Kidney epithelial cell (primary cell): ENCODE measurements around the gene RAB36. TPM values are rescaled to one million over a fixed set of nuclear protein-coding genes. Genes with fewer than 3 reads are reported as not detected.

ENCODE experiments used
- DNase-seq: peaks from one replicate; pipeline ENCODE4 v3.0.0-alpha.2; 2010; ENCODE audit warnings: low read depth
- H3K27me3 ChIP-seq: 2 replicates; pipeline ENCODE4 v1.6.0; 2011; ENCODE audit warnings: low read length; ENCODE audit not compliant: control insufficient read depth, insufficient read depth
- H3K36me3 ChIP-seq: 2 replicates; pipeline ENCODE4 v1.5.1; 2011; ENCODE audit warnings: low read length; ENCODE audit not compliant: control insufficient read depth, insufficient read depth
- H3K4me3 ChIP-seq: 2 replicates; pipeline ENCODE4 v1.5.1; 2011; ENCODE audit warnings: low read depth, mild to moderate bottlenecking, control low read depth, low read length
- total RNA-seq: library from RNA; depleted of rRNA; stranded (reverse); fragments of >200 nt; gene quantifications from 2 replicates; pipeline ENCODE4 v1.2.3, GENCODE V29; 2015
- TF ChIP-seq, protein P1 (sequence below): IDR thresholded peaks from 2 replicates; pipeline ENCODE4 v1.5.1; 2011; ENCODE audit warnings: mild to moderate bottlenecking, moderate library complexity, low read length, control low read depth, inconsistent platforms; ENCODE audit not compliant: insufficient read depth, poor library complexity, severe bottlenecking

RAB36 gene
- total RNA-seq, 1 donor from 2014 or later = 5.7 TPM

DNA sequence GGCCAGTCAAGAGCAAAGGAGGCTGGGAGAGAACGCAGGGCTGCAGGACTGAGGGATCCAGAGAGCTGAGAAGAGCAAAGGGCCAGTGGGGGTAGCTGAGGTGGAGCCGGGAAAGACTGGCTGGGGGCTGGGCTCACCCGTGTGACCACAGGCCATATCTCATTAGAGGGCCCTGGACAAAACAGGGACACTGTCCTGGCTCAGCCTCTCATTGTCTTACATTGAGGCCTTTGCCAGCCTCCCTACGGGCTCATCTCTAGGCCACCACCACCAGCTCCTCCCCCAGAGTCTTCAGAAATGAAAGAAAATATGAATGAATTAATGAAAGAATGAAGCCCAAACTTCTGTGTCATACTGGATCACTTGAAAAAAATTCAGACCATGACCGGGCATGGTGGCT is 9.2 kb downstream of the RAB36 start:
- Histone ChIP-seq H3K27me3 (no peaks in the 10 kb centered on the region), H3K36me3 (no peaks in the 10 kb centered on the region), H3K4me3 (no peak overlapping the region)
- no peak for DNase-seq
- TF ChIP-seq, protein P1, sequence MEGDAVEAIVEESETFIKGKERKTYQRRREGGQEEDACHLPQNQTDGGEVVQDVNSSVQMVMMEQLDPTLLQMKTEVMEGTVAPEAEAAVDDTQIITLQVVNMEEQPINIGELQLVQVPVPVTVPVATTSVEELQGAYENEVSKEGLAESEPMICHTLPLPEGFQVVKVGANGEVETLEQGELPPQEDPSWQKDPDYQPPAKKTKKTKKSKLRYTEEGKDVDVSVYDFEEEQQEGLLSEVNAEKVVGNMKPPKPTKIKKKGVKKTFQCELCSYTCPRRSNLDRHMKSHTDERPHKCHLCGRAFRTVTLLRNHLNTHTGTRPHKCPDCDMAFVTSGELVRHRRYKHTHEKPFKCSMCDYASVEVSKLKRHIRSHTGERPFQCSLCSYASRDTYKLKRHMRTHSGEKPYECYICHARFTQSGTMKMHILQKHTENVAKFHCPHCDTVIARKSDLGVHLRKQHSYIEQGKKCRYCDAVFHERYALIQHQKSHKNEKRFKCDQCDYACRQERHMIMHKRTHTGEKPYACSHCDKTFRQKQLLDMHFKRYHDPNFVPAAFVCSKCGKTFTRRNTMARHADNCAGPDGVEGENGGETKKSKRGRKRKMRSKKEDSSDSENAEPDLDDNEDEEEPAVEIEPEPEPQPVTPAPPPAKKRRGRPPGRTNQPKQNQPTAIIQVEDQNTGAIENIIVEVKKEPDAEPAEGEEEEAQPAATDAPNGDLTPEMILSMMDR = no peak

DNA sequence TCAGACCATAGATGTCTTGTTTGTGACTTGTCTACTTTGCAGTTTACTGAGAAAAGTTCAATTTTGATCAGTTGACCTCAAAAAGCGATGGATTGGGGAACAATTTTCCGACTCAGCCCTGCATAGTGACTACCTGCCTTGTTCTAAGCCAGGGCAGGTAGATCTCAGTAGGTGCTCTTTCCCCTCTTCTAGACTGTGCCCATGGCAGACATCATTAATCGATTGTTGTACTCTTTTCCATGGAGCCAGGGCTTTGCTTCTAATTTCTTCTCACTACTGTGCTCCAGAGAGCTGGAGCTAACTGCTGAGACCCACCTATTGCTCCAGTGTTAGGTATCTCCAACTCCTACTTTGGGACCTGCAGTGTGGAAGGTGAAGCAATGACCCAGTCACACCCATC is 9.9 kb downstream of the RAB36 start:
- H3K36me3 ChIP-seq = no peaks in the 10 kb centered on the region
- no peak for DNase-seq
- no peaks in the 10 kb centered on the region for H3K27me3 ChIP-seq
- TF ChIP-seq, protein P1 = no peak
- H3K4me3 ChIP-seq = no peak overlapping the region

DNA sequence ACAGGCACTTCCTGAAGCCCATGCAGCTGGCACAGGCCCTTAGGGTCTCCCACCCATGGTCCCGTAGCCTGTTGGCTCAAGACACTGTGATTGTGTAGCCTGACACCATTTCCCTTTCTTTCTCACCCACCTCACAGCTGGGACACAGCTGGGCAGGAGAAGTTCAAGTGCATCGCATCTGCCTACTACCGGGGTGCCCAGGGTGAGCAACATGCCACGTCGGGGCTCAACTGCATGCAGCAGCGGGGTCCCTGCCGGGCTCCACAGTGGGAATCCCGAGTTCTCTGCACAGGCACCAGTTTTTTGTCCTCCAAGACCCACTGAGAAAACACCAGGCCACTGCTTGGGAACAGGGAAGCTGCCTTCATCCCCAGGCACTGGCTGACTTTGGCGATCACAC is 10.6 kb downstream of the RAB36 start:
- Histone ChIP-seq H3K36me3 (no peaks in the 10 kb centered on the region), H3K27me3 (no peaks in the 10 kb centered on the region), H3K4me3 (no peak overlapping the region)
- TF ChIP-seq, protein P1 = no peak
- DNase-seq = no peak

DNA sequence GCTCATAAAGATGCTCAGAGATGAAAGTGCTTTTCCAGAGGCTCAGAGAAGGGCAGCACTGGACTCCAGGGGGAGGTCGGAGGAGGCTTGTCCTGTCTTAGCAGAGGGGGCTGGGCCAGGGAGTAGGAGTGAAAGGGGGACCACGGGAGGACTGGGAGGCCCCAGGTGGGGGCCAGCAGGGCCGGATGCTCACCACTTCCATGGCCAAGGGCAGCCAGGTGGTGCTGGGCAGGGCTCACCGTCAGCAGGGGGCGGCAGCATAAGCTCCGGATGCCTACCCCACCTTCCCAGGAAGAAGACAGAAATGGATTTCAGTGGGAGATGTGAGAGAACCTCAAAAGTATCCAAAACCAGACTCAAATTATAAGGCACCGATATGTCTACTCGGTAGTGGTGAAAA is 11.0 kb downstream of the RAB36 start:
- TF ChIP-seq, protein P1 = peak; percentile 7
- Histone ChIP-seq H3K4me3 (no peak overlapping the region), H3K27me3 (no peaks in the 10 kb centered on the region)

DNA sequence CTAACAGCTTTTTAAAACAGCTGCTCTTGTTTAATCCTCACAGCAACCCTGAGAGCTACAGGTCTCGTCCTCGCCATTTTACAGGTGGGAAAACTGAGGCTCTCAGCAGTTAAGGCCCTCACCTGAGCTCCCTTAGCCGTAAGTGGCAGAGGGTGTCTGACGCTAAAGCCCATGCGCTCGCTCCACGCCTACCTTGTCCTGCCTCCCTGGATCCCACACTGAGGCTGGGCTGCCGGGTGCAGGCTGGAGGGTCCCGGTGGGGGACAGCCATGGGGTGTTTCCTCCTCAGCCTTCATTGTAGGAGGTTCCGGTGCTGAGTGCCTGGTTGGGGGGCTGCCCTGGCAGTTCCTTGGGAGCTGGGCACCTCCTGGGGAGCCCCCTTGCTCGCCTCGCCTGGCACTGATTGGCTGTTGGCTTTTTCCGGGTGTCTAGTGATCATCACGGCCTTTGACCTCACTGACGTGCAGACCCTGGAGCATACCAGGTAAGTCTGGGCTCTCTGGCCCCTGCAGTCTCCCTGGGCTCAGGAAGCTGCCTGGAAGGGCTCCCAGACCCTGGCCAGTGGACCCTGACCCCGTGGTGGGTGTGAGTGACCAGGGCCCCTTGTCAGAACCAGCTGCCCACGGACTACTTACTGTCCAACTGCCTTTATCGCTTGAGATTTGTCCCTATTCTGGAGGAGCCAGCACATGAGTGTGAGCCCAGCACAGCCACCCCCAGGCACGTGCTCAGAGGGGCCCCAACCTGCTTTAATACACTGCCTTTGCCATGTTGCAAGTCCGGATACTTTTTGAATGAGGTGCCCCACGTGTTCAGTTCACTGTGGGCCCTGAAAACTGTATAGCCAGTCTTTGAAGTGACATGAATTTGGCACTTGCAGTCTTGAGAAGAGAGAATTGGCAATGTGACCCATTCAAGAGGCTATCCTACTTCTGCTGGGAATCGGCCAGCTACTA is 12.6 kb downstream of the RAB36 start:
- TF ChIP-seq, protein P1 = no peak
- H3K4me3 ChIP-seq = no peak overlapping the region

More for the DNA sequence above, 11.0 kb downstream of the RAB36 start:
- H3K36me3 ChIP-seq = no peaks in the 10 kb centered on the region
- DNase-seq = no peak

More for the DNA sequence above, 12.6 kb downstream of the RAB36 start:
- Histone ChIP-seq H3K27me3 (no peaks in the 10 kb centered on the region), H3K36me3 (no peaks in the 10 kb centered on the region)
- DNase-seq = no peak
